Measurements from ENCODE around the gene KATNIP. TPM values are rescaled to one million over a fixed set of nuclear protein-coding genes. Genes with fewer than 3 reads are reported as not detected.

Gene KATNIP
- total RNA-seq (16.9 and 22.8 TPM in 2 replicates), polyA plus RNA-seq (11.4 and 14.6 TPM in 2 replicates), polyA minus RNA-seq (ENCODE audit: low replicate concordance) (32.6 and 71.1 TPM in 2 replicates)
- polyA plus RNA-seq (2012): 10.8 and 10.9 TPM in 2 replicates

DNA sequence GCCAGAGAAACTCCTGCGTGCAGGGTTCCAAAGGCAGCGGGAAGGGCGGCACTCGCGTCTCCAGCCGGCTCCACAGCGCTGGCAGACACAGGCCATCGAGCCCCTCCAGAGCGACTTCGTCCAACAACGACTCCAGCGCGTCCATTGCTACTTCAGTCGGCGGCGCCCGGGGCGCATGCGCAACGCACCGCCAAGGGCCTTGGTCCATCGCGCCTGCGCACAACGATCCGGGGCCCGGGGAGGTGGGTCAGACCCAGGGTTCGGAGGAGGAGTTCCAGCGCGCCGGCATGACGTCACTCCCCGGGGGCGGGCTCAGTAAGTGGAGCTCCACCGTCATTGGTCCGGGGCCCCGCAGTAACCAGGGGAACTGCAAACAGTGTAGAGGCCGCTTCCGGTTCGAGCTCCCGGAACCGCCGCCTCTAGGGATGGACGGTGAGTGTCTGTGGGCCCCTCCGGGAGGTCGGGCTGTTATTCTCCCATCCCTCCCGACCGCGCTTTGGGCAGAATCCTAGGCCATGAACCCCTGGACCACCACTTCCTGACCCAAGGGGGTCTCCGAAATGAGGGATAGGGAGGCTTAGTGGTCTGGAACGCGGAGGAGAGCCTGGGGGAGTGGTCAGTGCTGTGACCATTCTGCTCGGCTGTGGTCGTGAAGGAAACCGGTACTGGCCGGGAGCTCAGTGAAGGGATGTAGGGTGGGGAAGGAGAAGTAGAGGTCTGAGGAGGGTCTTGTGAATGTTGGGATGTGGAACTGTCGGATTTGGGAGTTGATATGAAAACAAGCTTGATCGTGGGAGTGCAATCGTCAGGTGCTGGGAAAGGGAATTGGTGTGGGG is at the start of gene KATNIP, which contains the start of gene GTF3C1:
Gene KATNIP, plus strand, starts transcription at position 399 of the 836 bp plus-strand sequence. Its CDS starts 27 bp downstream, at position 426.
Gene GTF3C1, minus strand, starts transcription at position 168 of the 836 bp plus-strand sequence. Its CDS starts 23 bp downstream, at position 145.
- H2AFZ ChIP-seq (ENCODE audit: low read length): peak within 1 kb of the TSS; percentile 85
- peaks cover 42% of the 10 kb centered on the region for H3K79me2 ChIP-seq (ENCODE audit: control insufficient read depth, insufficient read depth, low read length)
- DNase-seq (ENCODE audit: low read depth in 2 of 2): peak; percentile 96 to 98
- H3K36me3 ChIP-seq (ENCODE audit: control insufficient read depth, insufficient read depth, low read length): no peaks in the 10 kb centered on the region
- H3K4me2 ChIP-seq (ENCODE audit: extremely low read depth, insufficient read depth, low read length): peak within 1 kb of the TSS; percentile 74
- H3K4me1 ChIP-seq (ENCODE audit: control insufficient read depth, extremely low read depth, insufficient read depth, low read length): peaks cover 10% of the 10 kb centered on the region
- peaks cover 4% of the 10 kb centered on the region for H4K20me1 ChIP-seq (ENCODE audit: control insufficient read depth, extremely low read depth, insufficient read depth, low read length)
- peak within 1 kb of the TSS; percentile 89 for H3K9ac ChIP-seq (ENCODE audit: insufficient read depth, low read length)
- no peaks in the 10 kb centered on the region for H3K27me3 ChIP-seq (ENCODE audit: control insufficient read depth, insufficient read depth, low read length)
- TF ChIP-seq EZH2 (IDR thresholded peaks at IDR 0.05; ENCODE audit: low read length, missing control alignments): no peak
- TF ChIP-seq, protein P1, sequence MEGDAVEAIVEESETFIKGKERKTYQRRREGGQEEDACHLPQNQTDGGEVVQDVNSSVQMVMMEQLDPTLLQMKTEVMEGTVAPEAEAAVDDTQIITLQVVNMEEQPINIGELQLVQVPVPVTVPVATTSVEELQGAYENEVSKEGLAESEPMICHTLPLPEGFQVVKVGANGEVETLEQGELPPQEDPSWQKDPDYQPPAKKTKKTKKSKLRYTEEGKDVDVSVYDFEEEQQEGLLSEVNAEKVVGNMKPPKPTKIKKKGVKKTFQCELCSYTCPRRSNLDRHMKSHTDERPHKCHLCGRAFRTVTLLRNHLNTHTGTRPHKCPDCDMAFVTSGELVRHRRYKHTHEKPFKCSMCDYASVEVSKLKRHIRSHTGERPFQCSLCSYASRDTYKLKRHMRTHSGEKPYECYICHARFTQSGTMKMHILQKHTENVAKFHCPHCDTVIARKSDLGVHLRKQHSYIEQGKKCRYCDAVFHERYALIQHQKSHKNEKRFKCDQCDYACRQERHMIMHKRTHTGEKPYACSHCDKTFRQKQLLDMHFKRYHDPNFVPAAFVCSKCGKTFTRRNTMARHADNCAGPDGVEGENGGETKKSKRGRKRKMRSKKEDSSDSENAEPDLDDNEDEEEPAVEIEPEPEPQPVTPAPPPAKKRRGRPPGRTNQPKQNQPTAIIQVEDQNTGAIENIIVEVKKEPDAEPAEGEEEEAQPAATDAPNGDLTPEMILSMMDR (conservative IDR thresholded peaks at IDR 0.05 in 1 of 2, IDR thresholded peaks at IDR 0.05 in 1 of 2; ENCODE audit: low read depth in 1 of 2, low read length in 2 of 2): no peak
- no peaks in the 10 kb centered on the region for H3K9me3 ChIP-seq (ENCODE audit: control insufficient read depth, insufficient read depth, low read depth, low read length)
- peak within 1 kb of the TSS; percentile 68 to 98 (median 87) for H3K4me3 ChIP-seq (replicated peaks in 1 of 4; ENCODE audit: control extremely low read depth in 1 of 4, insufficient read depth in 1 of 4, low read depth in 3 of 4, low read length in 4 of 4)
- peak within 1 kb of the TSS; percentile 94 for H3K27ac ChIP-seq (ENCODE audit: insufficient read depth, low read length)

DNA sequence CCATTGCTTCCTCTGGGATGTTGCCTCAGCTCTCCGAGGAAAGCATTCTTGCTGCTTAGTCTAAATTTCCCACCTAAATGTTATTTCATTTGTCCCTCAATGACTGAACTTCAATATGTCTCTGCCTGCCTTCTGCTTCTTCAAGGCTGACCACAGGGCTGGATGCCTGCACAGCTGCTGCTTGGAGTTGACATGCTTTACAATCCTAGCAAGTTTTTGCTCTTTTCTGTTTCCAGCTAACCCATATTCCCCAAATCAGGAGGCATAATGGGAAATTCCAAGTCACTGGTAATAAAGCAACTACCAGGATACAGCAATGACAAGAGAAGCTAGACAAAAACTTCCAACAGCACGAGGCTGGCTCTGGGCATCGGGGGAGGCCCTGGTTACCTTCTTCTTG is 49.1 kb upstream of the KATNIP start:
- Histone ChIP-seq H4K20me1 (ENCODE audit: control insufficient read depth, extremely low read depth, insufficient read depth, low read length) (no peaks in the 10 kb centered on the region), H3K36me3 (ENCODE audit: control insufficient read depth, insufficient read depth, low read length) (peaks cover 32% of the 10 kb centered on the region), H3K79me2 (ENCODE audit: control insufficient read depth, insufficient read depth, low read length) (no peaks in the 10 kb centered on the region), H3K4me2 (ENCODE audit: extremely low read depth, insufficient read depth, low read length) (no peak overlapping the region), H2AFZ (ENCODE audit: low read length) (no peak overlapping the region), H3K4me1 (ENCODE audit: control insufficient read depth, extremely low read depth, insufficient read depth, low read length) (no peaks in the 10 kb centered on the region), H3K27ac (ENCODE audit: insufficient read depth, low read length) (no peak overlapping the region), H3K27me3 (ENCODE audit: control insufficient read depth, insufficient read depth, low read length) (no peaks in the 10 kb centered on the region), H3K4me3 (replicated peaks in 1 of 4; ENCODE audit: control extremely low read depth in 1 of 4, insufficient read depth in 1 of 4, low read depth in 3 of 4, low read length in 4 of 4) (no peak overlapping the region), H3K9me3 (ENCODE audit: control insufficient read depth, insufficient read depth, low read depth, low read length) (no peaks in the 10 kb centered on the region), H3K9ac (ENCODE audit: insufficient read depth, low read length) (no peak overlapping the region)
- TF ChIP-seq, protein P1 (conservative IDR thresholded peaks at IDR 0.05 in 1 of 2, IDR thresholded peaks at IDR 0.05 in 1 of 2; ENCODE audit: low read depth in 1 of 2, low read length in 2 of 2): no peak
- no peak for TF ChIP-seq EZH2 (IDR thresholded peaks at IDR 0.05; ENCODE audit: low read length, missing control alignments)
- DNase-seq (ENCODE audit: low read depth in 2 of 2): peak in 1 of 2 donors; percentile 32

DNA sequence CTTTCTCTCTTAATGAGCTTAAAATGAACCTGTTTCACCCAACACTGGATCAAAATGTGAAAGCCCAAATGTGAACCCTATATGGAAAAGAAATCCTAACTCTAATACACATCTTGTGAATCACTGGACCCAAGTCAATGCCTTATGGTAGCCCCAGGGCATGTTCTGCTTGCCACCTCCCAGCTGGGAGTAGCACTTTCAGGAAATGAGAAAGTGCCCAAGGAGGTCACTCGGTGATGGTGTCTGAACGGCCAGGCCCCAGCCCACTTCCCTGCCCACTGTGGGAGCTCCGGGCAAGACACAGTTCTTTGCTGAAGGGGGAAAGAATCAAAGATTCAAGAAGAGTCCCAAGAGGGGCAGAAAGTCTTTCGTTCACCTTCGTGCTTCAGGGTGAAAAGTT is 46.3 kb upstream of the KATNIP start:
- Histone ChIP-seq H3K4me1 (ENCODE audit: control insufficient read depth, extremely low read depth, insufficient read depth, low read length) (no peaks in the 10 kb centered on the region), H3K4me2 (ENCODE audit: extremely low read depth, insufficient read depth, low read length) (no peak overlapping the region), H3K4me3 (replicated peaks in 1 of 4; ENCODE audit: control extremely low read depth in 1 of 4, insufficient read depth in 1 of 4, low read depth in 3 of 4, low read length in 4 of 4) (no peak overlapping the region), H3K9me3 (ENCODE audit: control insufficient read depth, insufficient read depth, low read depth, low read length) (no peaks in the 10 kb centered on the region), H3K9ac (ENCODE audit: insufficient read depth, low read length) (no peak overlapping the region), H3K79me2 (ENCODE audit: control insufficient read depth, insufficient read depth, low read length) (no peaks in the 10 kb centered on the region), H3K27ac (ENCODE audit: insufficient read depth, low read length) (no peak overlapping the region), H3K27me3 (ENCODE audit: control insufficient read depth, insufficient read depth, low read length) (no peaks in the 10 kb centered on the region), H3K36me3 (ENCODE audit: control insufficient read depth, insufficient read depth, low read length) (peaks cover 29% of the 10 kb centered on the region), H2AFZ (ENCODE audit: low read length) (no peak overlapping the region), H4K20me1 (ENCODE audit: control insufficient read depth, extremely low read depth, insufficient read depth, low read length) (no peaks in the 10 kb centered on the region)
- TF ChIP-seq, protein P1 (conservative IDR thresholded peaks at IDR 0.05 in 1 of 2, IDR thresholded peaks at IDR 0.05 in 1 of 2; ENCODE audit: low read depth in 1 of 2, low read length in 2 of 2): no peak
- TF ChIP-seq EZH2 (IDR thresholded peaks at IDR 0.05; ENCODE audit: low read length, missing control alignments): no peak
- DNase-seq (ENCODE audit: low read depth in 2 of 2): no peak

Measured in fibroblast of lung (primary cell).